Liver (tissue), 9 donors: ENCODE results near the gene SLC17A4. TPM values are rescaled to one million over a fixed set of nuclear protein-coding genes. Genes with fewer than 3 reads are reported as not detected.

ENCODE experiments used
- DNase-seq: peaks from one replicate; pipeline ENCODE4 v3.0.0-alpha.2; 2017; ENCODE audit warnings: low spot score
- H3K27ac ChIP-seq, 2 donors: one replicate each; pipeline ENCODE4 v1.7.0; 2013; ENCODE audit warnings: inconsistent platforms in 2 of 2, low read length in 2 of 2, control low read depth in 1 of 2, low read depth in 1 of 2, mild to moderate bottlenecking in 1 of 2
- H3K27me3 ChIP-seq, 4 donors: one replicate each; pipeline versions ENCODE4 v1.6.1 to v1.7.0; 2013; ENCODE audit warnings: low read length in 3 of 4, inconsistent platforms in 1 of 4, mild to moderate bottlenecking in 1 of 4, moderate library complexity in 1 of 4; ENCODE audit not compliant: control insufficient read depth in 4 of 4, insufficient read depth in 4 of 4
- H3K36me3 ChIP-seq, 4 donors: one replicate each; pipeline versions ENCODE4 v1.6.1 to v1.7.0; 2013; ENCODE audit warnings: low read length in 3 of 4, mild to moderate bottlenecking in 3 of 4, low read depth in 1 of 4, moderate library complexity in 1 of 4; ENCODE audit not compliant: control insufficient read depth in 4 of 4, insufficient read depth in 3 of 4
- H3K4me1 ChIP-seq, 4 donors: one replicate each; pipeline versions ENCODE4 v1.6.1 to v1.7.0; 2013; ENCODE audit warnings: low read length in 3 of 4, mild to moderate bottlenecking in 3 of 4, moderate library complexity in 1 of 4; ENCODE audit not compliant: control insufficient read depth in 4 of 4, insufficient read depth in 4 of 4
- H3K4me3 ChIP-seq, 3 donors: one replicate each; pipeline versions ENCODE4 v1.6.1 to v1.7.0; 2013; ENCODE audit warnings: low read length in 3 of 3, control low read depth in 1 of 3, low read depth in 1 of 3, mild to moderate bottlenecking in 1 of 3
- H3K9ac ChIP-seq, 2 donors: one replicate each; pipeline ENCODE4 v1.7.0; 2013; ENCODE audit warnings: low read length in 2 of 2, mild to moderate bottlenecking in 2 of 2, moderate library complexity in 2 of 2, control low read depth in 1 of 2, low read depth in 1 of 2
- H3K9me3 ChIP-seq, 4 donors: one replicate each; pipeline versions ENCODE4 v1.6.1 to v1.7.0; 2013; ENCODE audit warnings: low read length in 3 of 4; ENCODE audit not compliant: control insufficient read depth in 4 of 4
- FOXA1 ChIP-seq: IDR thresholded peaks from 2 replicates; pipeline ENCODE4 v1.6.1; 2016; ENCODE audit warnings: antibody characterized with exemption
- GABPA ChIP-seq, 2 donors: IDR thresholded peaks in 1 of 2; conservative IDR thresholded peaks in 1 of 2; 2 replicates each; pipeline ENCODE4 v1.6.1; 2016; ENCODE audit warnings: antibody characterized with exemption in 2 of 2, mild to moderate bottlenecking in 1 of 2, moderate library complexity in 1 of 2
- HNF4A ChIP-seq, 2 donors: conservative IDR thresholded peaks; 2 replicates each; pipeline ENCODE4 v1.6.1; 2016; ENCODE audit warnings: antibody characterized with exemption in 2 of 2, mild to moderate bottlenecking in 2 of 2
- HNF4G ChIP-seq: IDR thresholded peaks from 2 replicates; pipeline ENCODE4 v1.6.1; 2016; ENCODE audit warnings: antibody characterized with exemption
- NR2F2 ChIP-seq: IDR thresholded peaks from 2 replicates; pipeline ENCODE4 v1.6.1; 2016; ENCODE audit warnings: antibody characterized with exemption
- RAD21 ChIP-seq, 2 donors: IDR thresholded peaks; 2 replicates each; pipeline ENCODE4 v1.6.1; 2016; ENCODE audit warnings: antibody characterized with exemption in 2 of 2, mild to moderate bottlenecking in 2 of 2
- RXRA ChIP-seq, 2 donors: IDR thresholded peaks; 2 replicates each; pipeline ENCODE4 v1.6.1; 2017 to 2018; ENCODE audit warnings: antibody characterized with exemption in 2 of 2, mild to moderate bottlenecking in 1 of 2
- TAF1 ChIP-seq: conservative IDR thresholded peaks from 2 replicates; pipeline ENCODE4 v1.6.1; 2016; ENCODE audit warnings: antibody characterized with exemption, mild to moderate bottlenecking
- YY1 ChIP-seq: IDR thresholded peaks from 2 replicates; pipeline ENCODE4 v1.6.1; 2016; ENCODE audit warnings: antibody characterized with exemption, mild to moderate bottlenecking
- WGBS: extraction: QIAGEN DNeasy Blood & Tissue Kit; methylation state at CpG from one replicate; pipeline ENCODE4 v1.1.7; 2013; 5-methylcytosine and 5-hydroxymethylcytosine counted together
- polyA plus RNA-seq, 2 donors: library from polyadenylated mRNA; stranded (reverse) in 1 of 2; unstranded in 1 of 2; fragments of 200-250 nt in 1 of 2; fragments of >200 nt in 1 of 2; fragmentation: Nextera tagmentation in 1 of 2; extraction: Ambion mirVana in 1 of 2; gene quantifications; one replicate each; pipeline versions ENCODE4 v1.2.1 to v1.2.3, GENCODE V29; 2013 to 2015
- total RNA-seq, 2 donors: library from RNA; depleted of rRNA; stranded (reverse); fragments of >200 nt; gene quantifications; one replicate each; pipeline ENCODE4 v1.2.3, GENCODE V29; 2014
- TF ChIP-seq, protein P1 (sequence below): IDR thresholded peaks from 2 replicates; pipeline ENCODE4 v1.6.1; 2016; ENCODE audit warnings: antibody characterized with exemption
- TF ChIP-seq, protein P2 (sequence below): IDR thresholded peaks from 2 replicates; pipeline ENCODE4 v1.6.1; 2016; ENCODE audit warnings: antibody characterized with exemption
- TF ChIP-seq, protein P3 (sequence below): IDR thresholded peaks from 2 replicates; pipeline ENCODE4 v1.6.1; 2016; ENCODE audit warnings: antibody characterized with exemption, mild to moderate bottlenecking
- TF ChIP-seq, protein P4 (sequence below): IDR thresholded peaks from 2 replicates; pipeline ENCODE4 v1.6.1; 2016; ENCODE audit warnings: antibody characterized with exemption
- TF ChIP-seq, protein P5 (sequence below): fragments of 150-350 bp; IDR thresholded peaks from 2 replicates; pipeline ENCODE4 v1.5.1; 2017; ENCODE audit warnings: improper control_type of control experiment, low read depth, low read length; ENCODE audit not compliant: missing input control
- donor health status: healthy.
- donor health status: healthy.
- donor health status: healthy.
- donor health status: healthy.
- donor health status: healthy.

SLC17A4 gene
- total and polyA plus RNA-seq, 4 donors = 4.4 to 27.3 (median 8.4) TPM

DNA sequence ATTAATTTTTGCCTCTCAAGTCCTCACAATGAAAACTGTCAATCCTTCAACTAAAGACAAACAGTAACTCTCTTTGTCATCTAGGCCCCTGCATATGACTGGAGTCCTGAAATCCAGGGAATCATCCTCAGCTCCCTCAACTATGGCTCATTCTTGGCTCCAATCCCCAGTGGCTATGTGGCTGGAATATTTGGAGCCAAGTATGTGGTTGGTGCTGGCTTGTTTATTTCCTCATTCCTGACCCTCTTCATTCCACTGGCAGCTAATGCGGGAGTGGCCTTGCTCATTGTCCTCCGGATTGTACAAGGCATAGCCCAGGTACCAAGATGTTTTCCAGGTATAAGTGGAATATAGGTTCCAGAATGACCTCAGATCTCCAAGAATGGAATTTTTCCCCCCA lies 15.4 kb downstream of the SLC17A4 start:
- Histone ChIP-seq H3K27me3 (no peaks in the 10 kb centered on the region), H3K27ac (no peak overlapping the region), H3K9me3 (no peaks in the 10 kb centered on the region), H3K9ac (no peak overlapping the region), H3K4me1 (no peaks in the 10 kb centered on the region), H3K36me3 (peaks cover 2 to 51% (median 18%) of the 10 kb centered on the region in 4 donors), H3K4me3 (no peak overlapping the region)
- WGBS = 79% methylated on average over 2 of the region's 2 CpGs
- TF ChIP-seq HNF4A (conservative IDR thresholded peaks at IDR 0.05) (no peak), FOXA1 (no peak), TAF1 (no peak)
- TF ChIP-seq, protein P1, sequence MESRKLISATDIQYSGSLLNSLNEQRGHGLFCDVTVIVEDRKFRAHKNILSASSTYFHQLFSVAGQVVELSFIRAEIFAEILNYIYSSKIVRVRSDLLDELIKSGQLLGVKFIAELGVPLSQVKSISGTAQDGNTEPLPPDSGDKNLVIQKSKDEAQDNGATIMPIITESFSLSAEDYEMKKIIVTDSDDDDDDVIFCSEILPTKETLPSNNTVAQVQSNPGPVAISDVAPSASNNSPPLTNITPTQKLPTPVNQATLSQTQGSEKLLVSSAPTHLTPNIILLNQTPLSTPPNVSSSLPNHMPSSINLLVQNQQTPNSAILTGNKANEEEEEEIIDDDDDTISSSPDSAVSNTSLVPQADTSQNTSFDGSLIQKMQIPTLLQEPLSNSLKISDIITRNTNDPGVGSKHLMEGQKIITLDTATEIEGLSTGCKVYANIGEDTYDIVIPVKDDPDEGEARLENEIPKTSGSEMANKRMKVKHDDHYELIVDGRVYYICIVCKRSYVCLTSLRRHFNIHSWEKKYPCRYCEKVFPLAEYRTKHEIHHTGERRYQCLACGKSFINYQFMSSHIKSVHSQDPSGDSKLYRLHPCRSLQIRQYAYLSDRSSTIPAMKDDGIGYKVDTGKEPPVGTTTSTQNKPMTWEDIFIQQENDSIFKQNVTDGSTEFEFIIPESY = no peak
- DNase-seq = no peak

DNA sequence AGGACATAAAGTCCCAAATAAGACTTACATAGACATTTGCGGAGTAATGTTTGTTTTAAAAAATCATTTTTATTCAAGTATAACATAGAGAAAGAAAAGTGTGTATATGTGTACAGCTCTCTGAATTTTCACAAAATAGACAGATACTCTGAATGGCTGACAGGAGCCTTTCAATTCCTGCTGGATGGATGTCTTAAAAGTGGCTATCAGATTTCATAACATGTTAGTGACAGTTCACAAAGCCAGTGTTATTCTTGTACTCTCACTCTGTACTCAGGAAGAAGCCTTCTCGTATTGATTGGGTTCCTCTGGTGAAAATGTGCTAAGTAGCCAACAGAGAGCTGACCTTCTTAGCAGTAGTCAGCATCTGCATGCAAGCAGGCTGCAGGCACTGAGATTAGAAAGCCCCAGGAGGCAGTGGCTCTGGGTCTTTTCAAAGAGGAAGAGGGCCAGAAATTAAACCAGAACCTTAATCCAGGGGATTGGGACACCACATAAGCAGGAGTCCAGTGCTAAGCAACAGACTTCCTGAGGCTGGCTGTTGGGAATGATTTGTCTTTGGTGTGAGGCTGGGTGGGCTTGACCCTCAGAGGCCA lies 19.7 kb downstream of the SLC17A4 start:
- 81% methylated on average over 2 of the region's 2 CpGs for WGBS
- TF ChIP-seq, protein P2, sequence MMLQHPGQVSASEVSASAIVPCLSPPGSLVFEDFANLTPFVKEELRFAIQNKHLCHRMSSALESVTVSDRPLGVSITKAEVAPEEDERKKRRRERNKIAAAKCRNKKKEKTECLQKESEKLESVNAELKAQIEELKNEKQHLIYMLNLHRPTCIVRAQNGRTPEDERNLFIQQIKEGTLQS = no peak
- TF ChIP-seq NR2F2 = no peak
- TF ChIP-seq YY1 = no peak
- TF ChIP-seq, protein P1 = no peak
- TF ChIP-seq GABPA (IDR thresholded peaks at IDR 0.05 in 1 of 2, conservative IDR thresholded peaks at IDR 0.05 in 1 of 2) = no peak
- TF ChIP-seq RAD21 (IDR thresholded peaks at IDR 0.05) = no peak
- TF ChIP-seq, protein P3, sequence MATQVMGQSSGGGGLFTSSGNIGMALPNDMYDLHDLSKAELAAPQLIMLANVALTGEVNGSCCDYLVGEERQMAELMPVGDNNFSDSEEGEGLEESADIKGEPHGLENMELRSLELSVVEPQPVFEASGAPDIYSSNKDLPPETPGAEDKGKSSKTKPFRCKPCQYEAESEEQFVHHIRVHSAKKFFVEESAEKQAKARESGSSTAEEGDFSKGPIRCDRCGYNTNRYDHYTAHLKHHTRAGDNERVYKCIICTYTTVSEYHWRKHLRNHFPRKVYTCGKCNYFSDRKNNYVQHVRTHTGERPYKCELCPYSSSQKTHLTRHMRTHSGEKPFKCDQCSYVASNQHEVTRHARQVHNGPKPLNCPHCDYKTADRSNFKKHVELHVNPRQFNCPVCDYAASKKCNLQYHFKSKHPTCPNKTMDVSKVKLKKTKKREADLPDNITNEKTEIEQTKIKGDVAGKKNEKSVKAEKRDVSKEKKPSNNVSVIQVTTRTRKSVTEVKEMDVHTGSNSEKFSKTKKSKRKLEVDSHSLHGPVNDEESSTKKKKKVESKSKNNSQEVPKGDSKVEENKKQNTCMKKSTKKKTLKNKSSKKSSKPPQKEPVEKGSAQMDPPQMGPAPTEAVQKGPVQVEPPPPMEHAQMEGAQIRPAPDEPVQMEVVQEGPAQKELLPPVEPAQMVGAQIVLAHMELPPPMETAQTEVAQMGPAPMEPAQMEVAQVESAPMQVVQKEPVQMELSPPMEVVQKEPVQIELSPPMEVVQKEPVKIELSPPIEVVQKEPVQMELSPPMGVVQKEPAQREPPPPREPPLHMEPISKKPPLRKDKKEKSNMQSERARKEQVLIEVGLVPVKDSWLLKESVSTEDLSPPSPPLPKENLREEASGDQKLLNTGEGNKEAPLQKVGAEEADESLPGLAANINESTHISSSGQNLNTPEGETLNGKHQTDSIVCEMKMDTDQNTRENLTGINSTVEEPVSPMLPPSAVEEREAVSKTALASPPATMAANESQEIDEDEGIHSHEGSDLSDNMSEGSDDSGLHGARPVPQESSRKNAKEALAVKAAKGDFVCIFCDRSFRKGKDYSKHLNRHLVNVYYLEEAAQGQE = no peak
- TF ChIP-seq, protein P4, sequence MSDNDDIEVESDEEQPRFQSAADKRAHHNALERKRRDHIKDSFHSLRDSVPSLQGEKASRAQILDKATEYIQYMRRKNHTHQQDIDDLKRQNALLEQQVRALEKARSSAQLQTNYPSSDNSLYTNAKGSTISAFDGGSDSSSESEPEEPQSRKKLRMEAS = no peak
- TF ChIP-seq, protein P5, sequence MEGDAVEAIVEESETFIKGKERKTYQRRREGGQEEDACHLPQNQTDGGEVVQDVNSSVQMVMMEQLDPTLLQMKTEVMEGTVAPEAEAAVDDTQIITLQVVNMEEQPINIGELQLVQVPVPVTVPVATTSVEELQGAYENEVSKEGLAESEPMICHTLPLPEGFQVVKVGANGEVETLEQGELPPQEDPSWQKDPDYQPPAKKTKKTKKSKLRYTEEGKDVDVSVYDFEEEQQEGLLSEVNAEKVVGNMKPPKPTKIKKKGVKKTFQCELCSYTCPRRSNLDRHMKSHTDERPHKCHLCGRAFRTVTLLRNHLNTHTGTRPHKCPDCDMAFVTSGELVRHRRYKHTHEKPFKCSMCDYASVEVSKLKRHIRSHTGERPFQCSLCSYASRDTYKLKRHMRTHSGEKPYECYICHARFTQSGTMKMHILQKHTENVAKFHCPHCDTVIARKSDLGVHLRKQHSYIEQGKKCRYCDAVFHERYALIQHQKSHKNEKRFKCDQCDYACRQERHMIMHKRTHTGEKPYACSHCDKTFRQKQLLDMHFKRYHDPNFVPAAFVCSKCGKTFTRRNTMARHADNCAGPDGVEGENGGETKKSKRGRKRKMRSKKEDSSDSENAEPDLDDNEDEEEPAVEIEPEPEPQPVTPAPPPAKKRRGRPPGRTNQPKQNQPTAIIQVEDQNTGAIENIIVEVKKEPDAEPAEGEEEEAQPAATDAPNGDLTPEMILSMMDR = no peak
- TF ChIP-seq RXRA (IDR thresholded peaks at IDR 0.05) = no peak
- TF ChIP-seq TAF1 = no peak
- TF ChIP-seq HNF4G = no peak
- H3K36me3 ChIP-seq = peaks cover 2 to 57% (median 17%) of the 10 kb centered on the region in 4 donors
- H3K4me1 ChIP-seq = no peaks in the 10 kb centered on the region
- DNase-seq = no peak
- H3K9me3 ChIP-seq = no peaks in the 10 kb centered on the region
- H3K4me3 ChIP-seq = no peak overlapping the region
- no peak overlapping the region for H3K27ac ChIP-seq
- H3K9ac ChIP-seq = no peak overlapping the region
- H3K27me3 ChIP-seq = no peaks in the 10 kb centered on the region
